ENCODE measurements around the gene SHF. TPM values are rescaled to one million over a fixed set of nuclear protein-coding genes. Genes with fewer than 3 reads are reported as not detected.
A peak's percentile ranks its signal among the peaks of the same experiment; 100 is the strongest.

Gene SHF
- total RNA-seq, 4 donors from 2014 or later: 6.0 to 19.4 (median 13.0) TPM

GRCh38 chr15:45169608-45170480, 17.9 kb downstream of the SHF start:
- no peak for DNase-seq (ENCODE audit: low spot score in 2 of 2)
- 64 to 75% methylated on average over 4 of the region's 4 CpGs for WGBS, 2 donors
- no peak overlapping the region for H3K4me3 ChIP-seq (ENCODE audit: low read depth, poor library complexity, severe bottlenecking)
- intact Hi-C loops (cut with DNase I; ENCODE audit: low total_unique reads): no loop called here
- TF ChIP-seq POLR2A (IDR thresholded peaks at IDR 0.05) (no peak), CTCF (IDR thresholded peaks at IDR 0.05) (no peak)

GRCh38 chr15:45168751-45169551, 18.8 kb downstream of the SHF start:
- TF ChIP-seq POLR2A (IDR thresholded peaks at IDR 0.05) (no peak), CTCF (IDR thresholded peaks at IDR 0.05) (no peak)
- no peak for DNase-seq (ENCODE audit: low spot score in 2 of 2)
- 83 to 88% methylated on average over 9 of the region's 9 CpGs for WGBS, 2 donors
- intact Hi-C loops (cut with DNase I; ENCODE audit: low total_unique reads): no loop called here
- no peak overlapping the region for H3K4me3 ChIP-seq (ENCODE audit: low read depth, poor library complexity, severe bottlenecking)

GRCh38 chr15:45168286-45168685, 19.5 kb downstream of the SHF start:
- TF ChIP-seq CTCF (IDR thresholded peaks at IDR 0.05) (no peak), POLR2A (IDR thresholded peaks at IDR 0.05) (no peak)
- no peak overlapping the region for H3K4me3 ChIP-seq (ENCODE audit: low read depth, poor library complexity, severe bottlenecking)
- 88 to 91% methylated on average over 4 of the region's 4 CpGs for WGBS, 2 donors
- intact Hi-C loops (cut with DNase I; ENCODE audit: low total_unique reads): no loop called here
- DNase-seq (ENCODE audit: low spot score in 2 of 2): no peak

GRCh38 chr15:45167631-45168205, 20.0 kb downstream of the SHF start:
- no peak overlapping the region for H3K4me3 ChIP-seq (ENCODE audit: low read depth, poor library complexity, severe bottlenecking)
- DNase-seq (ENCODE audit: low spot score in 2 of 2): no peak
- TF ChIP-seq POLR2A (IDR thresholded peaks at IDR 0.05): no peak
- no peak for TF ChIP-seq CTCF (IDR thresholded peaks at IDR 0.05)
- 62 to 64% methylated on average over 9 of the region's 9 CpGs for WGBS, 2 donors
- intact Hi-C loops (cut with DNase I; ENCODE audit: low total_unique reads): no loop called here

- H3K4me3 ChIP-seq (ENCODE audit: low read depth, poor library complexity, severe bottlenecking): peak overlapping the region; percentile 53
- TF ChIP-seq POLR2A (IDR thresholded peaks at IDR 0.05) (no peak), CTCF (IDR thresholded peaks at IDR 0.05) (peak in 1 of 3 donors; percentile 49)
- intact Hi-C loops (cut with DNase I; ENCODE audit: low total_unique reads): no loop called here
- DNase-seq (ENCODE audit: low spot score in 2 of 2): peak; percentile 80 to 96
- WGBS, 2 donors: 0% methylated on average over 37 to 52 of the region's 79 CpGs
Measured at GRCh38 chr15:45166834-45167630, 20.7 kb downstream of the SHF start.
